ENCODE results near the gene CNOT10.
"Not testable (repeated sequence)": the region's sequence is repeated elsewhere in the genome, so short reads cannot be mapped to it uniquely, and the experiment has no call there.

The CNOT10 gene

GRCh38 chr3:32778389-32778788, 93.4 kb downstream of the CNOT10 start:
- DNase-seq = no peak

GRCh38 chr3:32780071-32780734, 95.2 kb downstream of the CNOT10 start:
- no peak for DNase-seq

- no peak for DNase-seq
Measured at GRCh38 chr3:32780735-32781210, 95.8 kb downstream of the CNOT10 start.

GRCh38 chr3:32781211-32781968, 96.4 kb downstream of the CNOT10 start:
- DNase-seq = peak; percentile 71

GRCh38 chr3:32781969-32782270, 96.9 kb downstream of the CNOT10 start:
- not testable (repeated sequence) for DNase-seq

GRCh38 chr3:32782407-32782806, 97.4 kb downstream of the CNOT10 start:
- no peak for DNase-seq

GRCh38 chr3:32791833-32792232, 106.8 kb downstream of the CNOT10 start:
- DNase-seq = no peak

- no peak for DNase-seq
Measured at GRCh38 chr3:32794487-32795308, 109.7 kb downstream of the CNOT10 start.

- DNase-seq = not testable (repeated sequence)
Measured at GRCh38 chr3:32796384-32796950, 111.5 kb downstream of the CNOT10 start.

GRCh38 chr3:32797776-32798175, 112.8 kb downstream of the CNOT10 start:
- no peak for DNase-seq

- not testable (repeated sequence) for DNase-seq
Measured at GRCh38 chr3:32801440-32801839, 116.5 kb downstream of the CNOT10 start.

GRCh38 chr3:32813180-32813579, 128.2 kb downstream of the CNOT10 start:
- DNase-seq = no peak

GRCh38 chr3:32814361-32814760, 129.4 kb downstream of the CNOT10 start:
- DNase-seq = no peak

GRCh38 chr3:32815841-32816438, 131.0 kb downstream of the CNOT10 start:
- DNase-seq = no peak

- peak; percentile 21 for DNase-seq
Measured at GRCh38 chr3:32816439-32817256, 131.7 kb downstream of the CNOT10 start.

GRCh38 chr3:32817257-32817557, 132.2 kb downstream of the CNOT10 start:
- no peak for DNase-seq

GRCh38 chr3:32817558-32818228, 132.7 kb downstream of the CNOT10 start, which contains the start of gene TRIM71:
Gene TRIM71 (plus strand): TSS chr3:32817997. CDS start chr3:32818081, 84 bp downstream.
- DNase-seq = peak; percentile 16

GRCh38 chr3:32818229-32818969, 133.4 kb downstream of the CNOT10 start:
- DNase-seq = no peak

- no peak for DNase-seq
Measured at GRCh38 chr3:32818970-32819511, 134.1 kb downstream of the CNOT10 start.
